ENCODE measurements around the gene ATG7. TPM values are rescaled to one million over a fixed set of nuclear protein-coding genes. Genes with fewer than 3 reads are reported as not detected.
"Not testable (repeated sequence)": the region's sequence is repeated elsewhere in the genome, so short reads cannot be mapped to it uniquely, and the experiment has no call there.

The ATG7 gene
- total RNA-seq, 1 donor from 2014 or later, result 42.5 TPM

- DNase-seq (ENCODE audit: extremely low spot score, unreplicated experiment), result no peak
Observed at GRCh38 chr3:11591002-11591355, 318.8 kb downstream of the ATG7 start.

GRCh38 chr3:11591391-11592282 lies 319.4 kb downstream of the ATG7 start:
- no peak for DNase-seq (ENCODE audit: extremely low spot score, unreplicated experiment)
- H3K4me1 Mint-ChIP-seq (ENCODE audit: unreplicated experiment), result peaks cover 81% of the 10 kb centered on the region
- peaks cover 38% of the 10 kb centered on the region for H3K36me3 Mint-ChIP-seq (ENCODE audit: unreplicated experiment)
- H3K4me3 Mint-ChIP-seq (ENCODE audit: unreplicated experiment), result peak overlapping the region; percentile 55
- no peaks in the 10 kb centered on the region for H3K27me3 Mint-ChIP-seq (ENCODE audit: unreplicated experiment)
- no peak for TF ChIP-seq CTCF (IDR thresholded peaks at IDR 0.05)
- no peaks in the 10 kb centered on the region for H3K9me3 Mint-ChIP-seq (ENCODE audit: unreplicated experiment)
- peak overlapping the region; percentile 83 for H3K27ac Mint-ChIP-seq (ENCODE audit: unreplicated experiment)

More at GRCh38 chr3:11591002-11591355, 318.8 kb downstream of the ATG7 start:
- no peak for TF ChIP-seq CTCF (IDR thresholded peaks at IDR 0.05)
- Mint-ChIP-seq H3K36me3 (ENCODE audit: unreplicated experiment) (peaks cover 35% of the 10 kb centered on the region), H3K4me3 (ENCODE audit: unreplicated experiment) (peak overlapping the region; percentile 29), H3K9me3 (ENCODE audit: unreplicated experiment) (no peaks in the 10 kb centered on the region), H3K27ac (ENCODE audit: unreplicated experiment) (peak overlapping the region; percentile 83), H3K4me1 (ENCODE audit: unreplicated experiment) (peaks cover 84% of the 10 kb centered on the region), H3K27me3 (ENCODE audit: unreplicated experiment) (no peaks in the 10 kb centered on the region)

GRCh38 chr3:11592445-11593298 lies 320.5 kb downstream of the ATG7 start:
- no peak for TF ChIP-seq CTCF (IDR thresholded peaks at IDR 0.05)
- peaks cover 42% of the 10 kb centered on the region for H3K36me3 Mint-ChIP-seq (ENCODE audit: unreplicated experiment)
- peaks cover 2% of the 10 kb centered on the region for H3K9me3 Mint-ChIP-seq (ENCODE audit: unreplicated experiment)
- no peaks in the 10 kb centered on the region for H3K27me3 Mint-ChIP-seq (ENCODE audit: unreplicated experiment)
- H3K27ac Mint-ChIP-seq (ENCODE audit: unreplicated experiment), result peak overlapping the region; percentile 83
- peaks cover 80% of the 10 kb centered on the region for H3K4me1 Mint-ChIP-seq (ENCODE audit: unreplicated experiment)
- DNase-seq (ENCODE audit: extremely low spot score, unreplicated experiment), result no peak
- peak overlapping the region; percentile 55 for H3K4me3 Mint-ChIP-seq (ENCODE audit: unreplicated experiment)

GRCh38 chr3:11593318-11594034 lies 321.3 kb downstream of the ATG7 start:
- no peak for TF ChIP-seq CTCF (IDR thresholded peaks at IDR 0.05)
- peak overlapping the region; percentile 83 for H3K27ac Mint-ChIP-seq (ENCODE audit: unreplicated experiment)
- no peaks in the 10 kb centered on the region for H3K27me3 Mint-ChIP-seq (ENCODE audit: unreplicated experiment)
- DNase-seq (ENCODE audit: extremely low spot score, unreplicated experiment), result no peak
- peaks cover 80% of the 10 kb centered on the region for H3K4me1 Mint-ChIP-seq (ENCODE audit: unreplicated experiment)
- H3K9me3 Mint-ChIP-seq (ENCODE audit: unreplicated experiment), result peaks cover 3% of the 10 kb centered on the region
- peaks cover 40% of the 10 kb centered on the region for H3K36me3 Mint-ChIP-seq (ENCODE audit: unreplicated experiment)
- no peak overlapping the region for H3K4me3 Mint-ChIP-seq (ENCODE audit: unreplicated experiment)

GRCh38 chr3:11595024-11595423 lies 322.8 kb downstream of the ATG7 start:
- H3K4me1 Mint-ChIP-seq (ENCODE audit: unreplicated experiment), result peaks cover 80% of the 10 kb centered on the region
- not testable (repeated sequence) for H3K27me3 Mint-ChIP-seq (ENCODE audit: unreplicated experiment); H3K4me3 Mint-ChIP-seq (ENCODE audit: unreplicated experiment); H3K27ac Mint-ChIP-seq (ENCODE audit: unreplicated experiment); H3K9me3 Mint-ChIP-seq (ENCODE audit: unreplicated experiment); DNase-seq (ENCODE audit: extremely low spot score, unreplicated experiment)
- peaks cover 41% of the 10 kb centered on the region for H3K36me3 Mint-ChIP-seq (ENCODE audit: unreplicated experiment)

All from osteocyte (in vitro differentiated cells).